ENCODE results near the gene PHRF1.

PHRF1 gene

DNA sequence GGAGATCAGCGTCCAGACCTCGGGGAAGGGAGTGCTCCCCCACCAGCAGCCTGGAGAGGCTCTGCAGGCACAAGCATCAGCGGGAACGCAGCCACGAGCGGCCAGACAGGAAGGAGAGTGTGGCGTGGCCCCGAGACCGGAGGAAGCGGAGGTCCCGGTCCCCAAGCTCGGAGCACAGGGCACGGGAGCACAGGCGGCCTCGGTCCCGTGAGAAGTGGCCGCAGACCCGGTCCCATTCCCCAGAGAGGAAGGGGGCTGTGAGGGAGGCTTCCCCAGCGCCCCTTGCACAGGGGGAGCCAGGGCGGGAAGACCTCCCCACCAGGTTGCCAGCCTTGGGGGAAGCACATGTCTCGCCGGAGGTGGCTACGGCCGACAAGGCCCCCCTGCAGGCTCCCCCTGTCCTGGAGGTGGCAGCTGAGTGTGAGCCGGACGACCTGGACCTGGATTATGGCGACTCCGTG lies 32.6 kb downstream of the PHRF1 start:
- ChIA-PET POLR2A (no interaction called here), CTCF (interaction anchor here (1.0 kb wide), 1 partner anchor 17 kb away, joined by 3 read pairs; no protein-coding TSS in a partner anchor)
- 92% methylated on average over 26 of the region's 28 CpGs for WGBS (ENCODE audit: insufficient coverage)
- Histone ChIP-seq H3K36me3 (ENCODE audit: control insufficient read depth in 4 of 4, insufficient read depth in 4 of 4, low read length in 3 of 4) (peaks cover 14 to 93% (median 77%) of the 10 kb centered on the region in 4 experiments), H3K4me3 (ENCODE audit: control insufficient read depth in 1 of 7, extremely low read depth in 1 of 7, insufficient read depth in 4 of 7, low read depth in 2 of 7, low read length in 6 of 7) (no peak overlapping the region), H3K27ac (ENCODE audit: insufficient read depth in 1 of 2, low read depth in 1 of 2, low read length in 2 of 2, poor library complexity in 1 of 2, severe bottlenecking in 2 of 2) (no peak overlapping the region), H3K4me1 (ENCODE audit: control extremely low read depth in 1 of 4, control insufficient read depth in 4 of 4, insufficient read depth in 4 of 4, low read length in 3 of 4) (no peaks in the 10 kb centered on the region), H3K9me3 (ENCODE audit: control extremely low read depth in 1 of 5, control insufficient read depth in 4 of 5, insufficient read depth in 2 of 5, low read depth in 1 of 5, low read length in 4 of 5) (no peaks in the 10 kb centered on the region), H3K27me3 (replicated peaks in 2 of 5; ENCODE audit: control insufficient read depth in 4 of 5, insufficient read depth in 5 of 5, low read length in 4 of 5) (no peaks in the 10 kb centered on the region)
- DNase-seq = no peak

- Histone ChIP-seq H3K4me1 (ENCODE audit: control extremely low read depth in 1 of 4, control insufficient read depth in 4 of 4, insufficient read depth in 4 of 4, low read length in 3 of 4) (peaks cover 0 to 4% (median under 1%) of the 10 kb centered on the region in 4 experiments), H3K9me3 (ENCODE audit: control extremely low read depth in 1 of 5, control insufficient read depth in 4 of 5, insufficient read depth in 2 of 5, low read depth in 1 of 5, low read length in 4 of 5) (no peaks in the 10 kb centered on the region), H3K27me3 (replicated peaks in 2 of 5; ENCODE audit: control insufficient read depth in 4 of 5, insufficient read depth in 5 of 5, low read length in 4 of 5) (no peaks in the 10 kb centered on the region), H3K36me3 (ENCODE audit: control insufficient read depth in 4 of 4, insufficient read depth in 4 of 4, low read length in 3 of 4) (peaks cover 12 to 90% (median 75%) of the 10 kb centered on the region in 4 experiments), H3K27ac (ENCODE audit: insufficient read depth in 1 of 2, low read depth in 1 of 2, low read length in 2 of 2, poor library complexity in 1 of 2, severe bottlenecking in 2 of 2) (no peak overlapping the region), H3K4me3 (ENCODE audit: control insufficient read depth in 1 of 7, extremely low read depth in 1 of 7, insufficient read depth in 4 of 7, low read depth in 2 of 7, low read length in 6 of 7) (no peak overlapping the region)
- CTCF ChIA-PET = interaction anchor here (1.0 kb wide), 1 partner anchor 54 kb away, joined by 3 read pairs; no protein-coding TSS in a partner anchor
- WGBS (ENCODE audit: insufficient coverage) = 94% methylated on average over 24 of the region's 28 CpGs
- POLR2A ChIA-PET = no interaction called here
- DNase-seq = no peak
These were observed 33.1 kb downstream of the PHRF1 start for GRCh38 chr11:609341-609811.

- CTCF ChIA-PET = interaction anchor here (1.0 kb wide), 1 partner anchor 55 kb away, joined by 3 read pairs; no protein-coding TSS in a partner anchor
- 99% methylated on average over 14 of the region's 18 CpGs for WGBS (ENCODE audit: insufficient coverage)
- H3K27ac ChIP-seq (ENCODE audit: insufficient read depth in 1 of 2, low read depth in 1 of 2, low read length in 2 of 2, poor library complexity in 1 of 2, severe bottlenecking in 2 of 2) = no peak overlapping the region
- H3K9me3 ChIP-seq (ENCODE audit: control extremely low read depth in 1 of 5, control insufficient read depth in 4 of 5, insufficient read depth in 2 of 5, low read depth in 1 of 5, low read length in 4 of 5) = no peaks in the 10 kb centered on the region
- H3K4me1 ChIP-seq (ENCODE audit: control extremely low read depth in 1 of 4, control insufficient read depth in 4 of 4, insufficient read depth in 4 of 4, low read length in 3 of 4) = peaks cover 0 to 13% (median 10%) of the 10 kb centered on the region in 4 experiments
- POLR2A ChIA-PET = interaction anchor here (0.9 kb wide), 1 partner anchor 9 kb away, joined by 7 read pairs; no protein-coding TSS in a partner anchor
- no peaks in the 10 kb centered on the region for H3K27me3 ChIP-seq (replicated peaks in 2 of 5; ENCODE audit: control insufficient read depth in 4 of 5, insufficient read depth in 5 of 5, low read length in 4 of 5)
- no peak overlapping the region for H3K4me3 ChIP-seq (ENCODE audit: control insufficient read depth in 1 of 7, extremely low read depth in 1 of 7, insufficient read depth in 4 of 7, low read depth in 2 of 7, low read length in 6 of 7)
- H3K36me3 ChIP-seq (ENCODE audit: control insufficient read depth in 4 of 4, insufficient read depth in 4 of 4, low read length in 3 of 4) = peaks cover 7 to 84% (median 68%) of the 10 kb centered on the region in 4 experiments
- DNase-seq = no peak
These were observed 34.0 kb downstream of the PHRF1 start for GRCh38 chr11:610146-610801.

GRCh38 chr11:611001-611996 lies 35.0 kb downstream of the PHRF1 start:
- H3K4me3 ChIP-seq (ENCODE audit: control insufficient read depth in 1 of 7, extremely low read depth in 1 of 7, insufficient read depth in 4 of 7, low read depth in 2 of 7, low read length in 6 of 7) = no peak overlapping the region
- no peaks in the 10 kb centered on the region for H3K27me3 ChIP-seq (replicated peaks in 2 of 5; ENCODE audit: control insufficient read depth in 4 of 5, insufficient read depth in 5 of 5, low read length in 4 of 5)
- POLR2A ChIA-PET = interaction anchor here (0.6 to 0.9 kb wide), 2 partner anchors 10 to 22 kb away, joined by 7 to 10 read pairs; no protein-coding TSS in a partner anchor
- H3K27ac ChIP-seq (ENCODE audit: insufficient read depth in 1 of 2, low read depth in 1 of 2, low read length in 2 of 2, poor library complexity in 1 of 2, severe bottlenecking in 2 of 2) = no peak overlapping the region
- H3K4me1 ChIP-seq (ENCODE audit: control extremely low read depth in 1 of 4, control insufficient read depth in 4 of 4, insufficient read depth in 4 of 4, low read length in 3 of 4) = peaks cover 0 to 21% (median 13%) of the 10 kb centered on the region in 4 experiments
- H3K36me3 ChIP-seq (ENCODE audit: control insufficient read depth in 4 of 4, insufficient read depth in 4 of 4, low read length in 3 of 4) = peaks cover 5 to 74% (median 58%) of the 10 kb centered on the region in 4 experiments
- H3K9me3 ChIP-seq (ENCODE audit: control extremely low read depth in 1 of 5, control insufficient read depth in 4 of 5, insufficient read depth in 2 of 5, low read depth in 1 of 5, low read length in 4 of 5) = no peaks in the 10 kb centered on the region
- no peak for DNase-seq
- WGBS (ENCODE audit: insufficient coverage) = 96% methylated on average over 36 of the region's 49 CpGs
- CTCF ChIA-PET = interaction anchor here (1.0 to 2.1 kb wide), 4 partner anchors 15 to 55 kb away, joined by 3 to 8 read pairs (median 5); no protein-coding TSS in a partner anchor

- H3K27ac ChIP-seq (ENCODE audit: insufficient read depth in 1 of 2, low read depth in 1 of 2, low read length in 2 of 2, poor library complexity in 1 of 2, severe bottlenecking in 2 of 2) = peak overlapping the region in 1 of 2 experiments; percentile 49
- H3K36me3 ChIP-seq (ENCODE audit: control insufficient read depth in 4 of 4, insufficient read depth in 4 of 4, low read length in 3 of 4) = peaks cover 5 to 63% (median 48%) of the 10 kb centered on the region in 4 experiments
- POLR2A ChIA-PET = interaction anchor here (1.0 kb wide), 1 partner anchor 25 kb away, joined by 3 read pairs; no protein-coding TSS in a partner anchor
- CTCF ChIA-PET = interaction anchor here (0.7 to 2.1 kb wide), 5 partner anchors 16 to 56 kb away, joined by 3 to 8 read pairs (median 5); no protein-coding TSS in a partner anchor
- DNase-seq = peak; percentile 39 to 60 (median 50)
- H3K27me3 ChIP-seq (replicated peaks in 2 of 5; ENCODE audit: control insufficient read depth in 4 of 5, insufficient read depth in 5 of 5, low read length in 4 of 5) = no peaks in the 10 kb centered on the region
- peaks cover 0 to 31% (median 23%) of the 10 kb centered on the region in 4 experiments for H3K4me1 ChIP-seq (ENCODE audit: control extremely low read depth in 1 of 4, control insufficient read depth in 4 of 4, insufficient read depth in 4 of 4, low read length in 3 of 4)
- no peak overlapping the region for H3K4me3 ChIP-seq (ENCODE audit: control insufficient read depth in 1 of 7, extremely low read depth in 1 of 7, insufficient read depth in 4 of 7, low read depth in 2 of 7, low read length in 6 of 7)
- no peaks in the 10 kb centered on the region for H3K9me3 ChIP-seq (ENCODE audit: control extremely low read depth in 1 of 5, control insufficient read depth in 4 of 5, insufficient read depth in 2 of 5, low read depth in 1 of 5, low read length in 4 of 5)
- WGBS (ENCODE audit: insufficient coverage) = 96% methylated on average over 18 of the region's 27 CpGs
These were observed 36.1 kb downstream of the PHRF1 start for GRCh38 chr11:612201-612960.

DNA sequence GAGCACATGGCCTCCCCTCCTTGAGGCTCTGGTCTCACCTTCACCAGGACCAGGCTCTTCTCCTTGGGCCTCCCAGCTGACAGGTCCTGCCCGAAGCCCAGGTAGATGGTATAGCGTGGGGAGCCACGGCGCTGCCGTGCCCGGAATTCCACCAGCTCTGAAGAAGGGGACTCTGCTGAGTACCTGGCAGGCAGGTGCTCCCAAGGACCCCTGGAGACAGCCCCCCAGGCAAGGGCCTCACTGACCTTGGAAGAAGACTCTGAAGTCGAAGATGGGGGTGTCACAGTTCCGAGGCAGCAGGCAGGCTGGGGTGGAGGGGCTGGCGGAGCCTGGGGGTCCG lies 36.7 kb downstream of the PHRF1 start:
- no peaks in the 10 kb centered on the region for H3K9me3 ChIP-seq (ENCODE audit: control extremely low read depth in 1 of 5, control insufficient read depth in 4 of 5, insufficient read depth in 2 of 5, low read depth in 1 of 5, low read length in 4 of 5)
- H3K4me3 ChIP-seq (ENCODE audit: control insufficient read depth in 1 of 7, extremely low read depth in 1 of 7, insufficient read depth in 4 of 7, low read depth in 2 of 7, low read length in 6 of 7) = no peak overlapping the region
- H3K4me1 ChIP-seq (ENCODE audit: control extremely low read depth in 1 of 4, control insufficient read depth in 4 of 4, insufficient read depth in 4 of 4, low read length in 3 of 4) = peaks cover 0 to 31% (median 23%) of the 10 kb centered on the region in 4 experiments
- ChIA-PET CTCF (interaction anchor here (1.8 to 2.1 kb wide), 2 partner anchors 17 to 57 kb away, joined by 5 to 8 read pairs; no protein-coding TSS in a partner anchor), POLR2A (interaction anchor here (1.0 kb wide), 1 partner anchor 26 kb away, joined by 3 read pairs; no protein-coding TSS in a partner anchor)
- H3K36me3 ChIP-seq (ENCODE audit: control insufficient read depth in 4 of 4, insufficient read depth in 4 of 4, low read length in 3 of 4) = peaks cover 5 to 59% (median 45%) of the 10 kb centered on the region in 4 experiments
- 91% methylated on average over 6 of the region's 10 CpGs for WGBS (ENCODE audit: insufficient coverage)
- DNase-seq = no peak
- peak overlapping the region in 1 of 2 experiments; percentile 49 for H3K27ac ChIP-seq (ENCODE audit: insufficient read depth in 1 of 2, low read depth in 1 of 2, low read length in 2 of 2, poor library complexity in 1 of 2, severe bottlenecking in 2 of 2)
- H3K27me3 ChIP-seq (replicated peaks in 2 of 5; ENCODE audit: control insufficient read depth in 4 of 5, insufficient read depth in 5 of 5, low read length in 4 of 5) = no peaks in the 10 kb centered on the region

Measured in common myeloid progenitor, CD34-positive (primary cell).